ENCODE measurements around the gene ADAMTSL5. TPM values are rescaled to one million over a fixed set of nuclear protein-coding genes. Genes with fewer than 3 reads are reported as not detected.

The ADAMTSL5 gene
- polyA plus RNA-seq, 1 donor from 2014 or later = not detected

DNA sequence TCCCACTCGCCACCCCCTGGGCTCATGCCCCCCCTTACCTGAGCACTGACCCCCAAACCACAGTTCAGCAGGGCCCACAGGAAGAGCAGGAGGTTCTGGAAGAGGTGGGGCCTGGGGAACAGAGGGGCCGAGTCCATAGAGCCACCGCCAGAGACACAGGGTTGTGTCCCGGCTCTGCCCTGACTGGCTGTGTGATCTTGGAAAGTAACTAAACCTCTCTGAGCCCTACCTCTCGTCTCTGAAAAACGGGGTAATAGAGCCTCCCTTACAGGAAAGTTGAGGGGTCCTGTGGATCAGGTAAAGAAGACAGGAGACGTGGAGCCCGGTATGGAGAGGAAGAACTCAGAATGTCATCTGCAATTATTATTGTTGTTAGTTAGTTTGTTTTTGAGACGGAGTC is 2.0 kb downstream of the ADAMTSL5 start:
- Histone ChIP-seq H3K4me3 (ENCODE audit: low read length) (no peak overlapping the region), H3K9me3 (ENCODE audit: low read length) (no peaks in the 10 kb centered on the region), H3K9me2 (ENCODE audit: insufficient read depth, low read length) (no peaks in the 10 kb centered on the region), H2AFZ (ENCODE audit: low read depth, low read length) (no peak overlapping the region), H3K9ac (ENCODE audit: low read length) (no peak overlapping the region), H3K36me3 (ENCODE audit: insufficient read depth, low read length) (no peaks in the 10 kb centered on the region), H3F3A (ENCODE audit: insufficient read depth, low read length, poor library complexity, severe bottlenecking) (no peaks in the 10 kb centered on the region), H3K4me2 (ENCODE audit: low read length) (no peak overlapping the region), H3K79me2 (replicated peaks; ENCODE audit: insufficient read depth, low read length) (no peaks in the 10 kb centered on the region), H4K20me1 (ENCODE audit: insufficient read depth) (no peaks in the 10 kb centered on the region), H3K27me3 (ENCODE audit: insufficient read depth, low read depth, low read length) (peaks cover 22% of the 10 kb centered on the region), H3K27ac (ENCODE audit: low read length) (no peak overlapping the region)
- no peak for TF ChIP-seq POLR2AphosphoS5 (IDR thresholded peaks at IDR 0.05)
- TF ChIP-seq, protein P1, sequence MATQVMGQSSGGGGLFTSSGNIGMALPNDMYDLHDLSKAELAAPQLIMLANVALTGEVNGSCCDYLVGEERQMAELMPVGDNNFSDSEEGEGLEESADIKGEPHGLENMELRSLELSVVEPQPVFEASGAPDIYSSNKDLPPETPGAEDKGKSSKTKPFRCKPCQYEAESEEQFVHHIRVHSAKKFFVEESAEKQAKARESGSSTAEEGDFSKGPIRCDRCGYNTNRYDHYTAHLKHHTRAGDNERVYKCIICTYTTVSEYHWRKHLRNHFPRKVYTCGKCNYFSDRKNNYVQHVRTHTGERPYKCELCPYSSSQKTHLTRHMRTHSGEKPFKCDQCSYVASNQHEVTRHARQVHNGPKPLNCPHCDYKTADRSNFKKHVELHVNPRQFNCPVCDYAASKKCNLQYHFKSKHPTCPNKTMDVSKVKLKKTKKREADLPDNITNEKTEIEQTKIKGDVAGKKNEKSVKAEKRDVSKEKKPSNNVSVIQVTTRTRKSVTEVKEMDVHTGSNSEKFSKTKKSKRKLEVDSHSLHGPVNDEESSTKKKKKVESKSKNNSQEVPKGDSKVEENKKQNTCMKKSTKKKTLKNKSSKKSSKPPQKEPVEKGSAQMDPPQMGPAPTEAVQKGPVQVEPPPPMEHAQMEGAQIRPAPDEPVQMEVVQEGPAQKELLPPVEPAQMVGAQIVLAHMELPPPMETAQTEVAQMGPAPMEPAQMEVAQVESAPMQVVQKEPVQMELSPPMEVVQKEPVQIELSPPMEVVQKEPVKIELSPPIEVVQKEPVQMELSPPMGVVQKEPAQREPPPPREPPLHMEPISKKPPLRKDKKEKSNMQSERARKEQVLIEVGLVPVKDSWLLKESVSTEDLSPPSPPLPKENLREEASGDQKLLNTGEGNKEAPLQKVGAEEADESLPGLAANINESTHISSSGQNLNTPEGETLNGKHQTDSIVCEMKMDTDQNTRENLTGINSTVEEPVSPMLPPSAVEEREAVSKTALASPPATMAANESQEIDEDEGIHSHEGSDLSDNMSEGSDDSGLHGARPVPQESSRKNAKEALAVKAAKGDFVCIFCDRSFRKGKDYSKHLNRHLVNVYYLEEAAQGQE (IDR thresholded peaks at IDR 0.05; ENCODE audit: borderline replicate concordance) = no peak
- TF ChIP-seq EP300 (conservative IDR thresholded peaks at IDR 0.05; ENCODE audit: poor library complexity, severe bottlenecking) = no peak
- TF ChIP-seq EZH2 (IDR thresholded peaks at IDR 0.05; ENCODE audit: borderline replicate concordance, insufficient read depth, low read length, poor library complexity, severe bottlenecking) = no peak
- TF ChIP-seq TAF1 (IDR thresholded peaks at IDR 0.05; ENCODE audit: low read depth) = no peak
- no peak for TF ChIP-seq RAD21 (conservative IDR thresholded peaks at IDR 0.05)
- TF ChIP-seq MXI1 (conservative IDR thresholded peaks at IDR 0.05; ENCODE audit: poor library complexity, severe bottlenecking) = no peak
- TF ChIP-seq SMC3 (conservative IDR thresholded peaks at IDR 0.05; ENCODE audit: poor library complexity) = no peak

DNA sequence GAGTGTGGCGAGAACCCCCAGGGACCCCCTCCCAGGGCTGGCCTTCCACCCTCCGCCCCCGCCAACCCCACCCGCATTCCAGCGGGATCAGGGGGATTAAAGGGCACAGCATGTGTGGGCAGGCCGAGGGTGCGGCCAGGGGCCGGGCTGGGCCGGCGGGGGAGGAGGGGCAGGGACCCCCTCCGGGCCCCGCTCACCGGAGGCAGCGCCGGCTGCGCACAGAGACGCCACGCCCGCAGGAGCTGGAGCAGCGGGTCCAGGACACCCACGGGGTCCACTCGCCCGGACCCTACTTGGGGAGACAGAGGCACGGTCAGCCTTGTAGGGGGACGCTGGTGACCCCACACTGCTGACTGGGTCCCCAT is 2.4 kb downstream of the ADAMTSL5 start:
- Histone ChIP-seq H3F3A (ENCODE audit: insufficient read depth, low read length, poor library complexity, severe bottlenecking) (no peaks in the 10 kb centered on the region), H3K36me3 (ENCODE audit: insufficient read depth, low read length) (no peaks in the 10 kb centered on the region), H2AFZ (ENCODE audit: low read depth, low read length) (no peak overlapping the region), H3K27me3 (ENCODE audit: insufficient read depth, low read depth, low read length) (peaks cover 22% of the 10 kb centered on the region), H3K27ac (ENCODE audit: low read length) (no peak overlapping the region), H3K9ac (ENCODE audit: low read length) (no peak overlapping the region), H4K20me1 (ENCODE audit: insufficient read depth) (no peaks in the 10 kb centered on the region), H3K4me2 (ENCODE audit: low read length) (no peak overlapping the region), H3K9me2 (ENCODE audit: insufficient read depth, low read length) (no peaks in the 10 kb centered on the region), H3K4me3 (ENCODE audit: low read length) (no peak overlapping the region), H3K79me2 (replicated peaks; ENCODE audit: insufficient read depth, low read length) (no peaks in the 10 kb centered on the region), H3K9me3 (ENCODE audit: low read length) (no peaks in the 10 kb centered on the region)
- TF ChIP-seq, protein P1 (IDR thresholded peaks at IDR 0.05; ENCODE audit: borderline replicate concordance) = no peak
- TF ChIP-seq, protein P2, sequence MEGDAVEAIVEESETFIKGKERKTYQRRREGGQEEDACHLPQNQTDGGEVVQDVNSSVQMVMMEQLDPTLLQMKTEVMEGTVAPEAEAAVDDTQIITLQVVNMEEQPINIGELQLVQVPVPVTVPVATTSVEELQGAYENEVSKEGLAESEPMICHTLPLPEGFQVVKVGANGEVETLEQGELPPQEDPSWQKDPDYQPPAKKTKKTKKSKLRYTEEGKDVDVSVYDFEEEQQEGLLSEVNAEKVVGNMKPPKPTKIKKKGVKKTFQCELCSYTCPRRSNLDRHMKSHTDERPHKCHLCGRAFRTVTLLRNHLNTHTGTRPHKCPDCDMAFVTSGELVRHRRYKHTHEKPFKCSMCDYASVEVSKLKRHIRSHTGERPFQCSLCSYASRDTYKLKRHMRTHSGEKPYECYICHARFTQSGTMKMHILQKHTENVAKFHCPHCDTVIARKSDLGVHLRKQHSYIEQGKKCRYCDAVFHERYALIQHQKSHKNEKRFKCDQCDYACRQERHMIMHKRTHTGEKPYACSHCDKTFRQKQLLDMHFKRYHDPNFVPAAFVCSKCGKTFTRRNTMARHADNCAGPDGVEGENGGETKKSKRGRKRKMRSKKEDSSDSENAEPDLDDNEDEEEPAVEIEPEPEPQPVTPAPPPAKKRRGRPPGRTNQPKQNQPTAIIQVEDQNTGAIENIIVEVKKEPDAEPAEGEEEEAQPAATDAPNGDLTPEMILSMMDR (IDR thresholded peaks at IDR 0.05; ENCODE audit: poor library complexity, severe bottlenecking) = no peak
- TF ChIP-seq EP300 (conservative IDR thresholded peaks at IDR 0.05; ENCODE audit: poor library complexity, severe bottlenecking) (no peak), EZH2 (IDR thresholded peaks at IDR 0.05; ENCODE audit: borderline replicate concordance, insufficient read depth, low read length, poor library complexity, severe bottlenecking) (no peak), MXI1 (conservative IDR thresholded peaks at IDR 0.05; ENCODE audit: poor library complexity, severe bottlenecking) (no peak), SMC3 (conservative IDR thresholded peaks at IDR 0.05; ENCODE audit: poor library complexity) (no peak), POLR2AphosphoS5 (IDR thresholded peaks at IDR 0.05) (no peak), TAF1 (IDR thresholded peaks at IDR 0.05; ENCODE audit: low read depth) (no peak), RAD21 (conservative IDR thresholded peaks at IDR 0.05) (no peak)

Measured in neural cell (in vitro differentiated cells).